H1 (cell line): Measurements from ENCODE around the gene TAF9. TPM values are rescaled to one million over a fixed set of nuclear protein-coding genes. Genes with fewer than 3 reads are reported as not detected.

Experiments used
- CTCF ChIA-PET: fragments of 300-600 bp; sonication (Branson Sonifier 250); formaldehyde crosslinking; loops from one replicate; lab custom pipeline; 2021; ENCODE audit not compliant: partially characterized antibody; lab: Charles Lee
- POLR2A ChIA-PET: fragments of 300-600 bp; sonication (Branson Sonifier 250); formaldehyde crosslinking; loops from one replicate; lab custom pipeline; 2021; ENCODE audit warnings: inconsistent platforms; ENCODE audit not compliant: partially characterized antibody; lab: Charles Lee
- DNase-seq, 2 experiments: peaks; one replicate each; pipeline versions ENCODE4 v3.0.0 to v3.0.0-alpha.2; 2010 to 2022; ENCODE audit warnings: low spot score in 2 of 2, low read depth in 1 of 2, mixed read lengths in 1 of 2
- FAIRE-seq: peaks from 2 replicates; lab custom pipeline; 2011; peaks lifted over from hg19 to GRCh38; lab: Jason Lieb, UNC
- H2AFZ ChIP-seq: 2 replicates; pipeline ENCODE4 v1.8.1; 2012; ENCODE audit warnings: low read length, inconsistent platforms
- H2AK5ac ChIP-seq: 2 replicates; pipeline ENCODE4 v1.6.1; 2013; ENCODE audit warnings: low read depth, low read length
- H2BK120ac ChIP-seq: replicated peaks from 2 replicates; pipeline ENCODE3; 2013; ENCODE audit warnings: low read depth, low read length, inconsistent platforms
- H2BK12ac ChIP-seq: 2 replicates; pipeline ENCODE4 v1.6.1; 2013; ENCODE audit warnings: low read depth, low read length
- H2BK15ac ChIP-seq: 2 replicates; pipeline ENCODE4 v1.6.1; 2013; ENCODE audit warnings: low read length
- H2BK20ac ChIP-seq: 2 replicates; pipeline ENCODE4 v1.6.1; 2013; ENCODE audit warnings: low read length
- H2BK5ac ChIP-seq: 2 replicates; pipeline ENCODE4 v1.6.1; 2013; ENCODE audit warnings: low read depth, low read length
- H3K14ac ChIP-seq: 2 replicates; pipeline ENCODE4 v1.6.1; 2013; ENCODE audit warnings: inconsistent platforms; ENCODE audit not compliant: insufficient read length
- H3K18ac ChIP-seq: 2 replicates; pipeline ENCODE4 v1.6.1; 2013; ENCODE audit warnings: low read length; ENCODE audit errors: extremely low read depth
- H3K23ac ChIP-seq: 2 replicates; pipeline ENCODE4 v1.6.1; 2013; ENCODE audit warnings: inconsistent platforms; ENCODE audit not compliant: insufficient read length
- H3K23me2 ChIP-seq: 2 replicates; pipeline ENCODE4 v1.6.1; 2013; ENCODE audit warnings: low read depth, low read length
- H3K27ac ChIP-seq: 2 replicates; pipeline ENCODE4 v1.6.1; 2011; ENCODE audit warnings: low read depth, low read length, inconsistent platforms
- H3K27me3 ChIP-seq, 4 experiments: replicated peaks in 1 of 4; 1 replicate in 1 of 4; 2 replicates in 3 of 4; pipeline versions ENCODE4 v1.6.1 to v1.8.1; 2011 to 2013; ENCODE audit warnings: low read length in 3 of 4, mild to moderate bottlenecking in 3 of 4, inconsistent platforms in 2 of 4, mixed read lengths in 2 of 4, moderate library complexity in 1 of 4; ENCODE audit not compliant: control insufficient read depth in 3 of 4, insufficient read depth in 3 of 4; ENCODE audit errors: extremely low read depth in 1 of 4
- H3K36me3 ChIP-seq, 4 experiments: 2 replicates each; pipeline versions ENCODE4 v1.6.1 to v1.8.1; 2011 to 2013; ENCODE audit warnings: mild to moderate bottlenecking in 4 of 4, low read length in 3 of 4, moderate library complexity in 2 of 4, control low read depth in 1 of 4, inconsistent platforms in 1 of 4; ENCODE audit not compliant: insufficient read depth in 4 of 4, control insufficient read depth in 2 of 4
- H3K4ac ChIP-seq: replicated peaks from 2 replicates; pipeline ENCODE3; 2013; ENCODE audit warnings: low read length, low read depth, mixed read lengths, inconsistent platforms; ENCODE audit not compliant: insufficient read length
- H3K4me1 ChIP-seq, 4 experiments: replicated peaks in 1 of 4; 1 replicate in 1 of 4; 2 replicates in 3 of 4; pipeline versions ENCODE4 v1.6.1 to v1.8.1; 2011 to 2013; ENCODE audit warnings: low read length in 3 of 4, inconsistent platforms in 2 of 4, mixed read lengths in 1 of 4; ENCODE audit not compliant: insufficient read depth in 4 of 4, control insufficient read depth in 3 of 4
- H3K4me2 ChIP-seq, 2 experiments: 2 replicates each; pipeline versions ENCODE4 v1.6.1 to v1.8.1; 2011 to 2013; ENCODE audit warnings: low read depth in 2 of 2, low read length in 2 of 2, control low read depth in 1 of 2, inconsistent platforms in 1 of 2, mild to moderate bottlenecking in 1 of 2; ENCODE audit not compliant: insufficient read depth in 1 of 2
- H3K4me3 ChIP-seq, 4 experiments: fragments of 200-600, 300-600 bp in 1 of 4; sonication (generic), shearing (Covaris generic), sonication (Bioruptor Twin) in 1 of 4; 2 replicates each; pipeline versions ENCODE4 v1.5.1 to v1.8.1; 2011 to 2016; ENCODE audit warnings: low read length in 4 of 4, low read depth in 3 of 4, control low read depth in 2 of 4, inconsistent platforms in 2 of 4, mild to moderate bottlenecking in 2 of 4, mixed read lengths in 1 of 4, moderate library complexity in 1 of 4; ENCODE audit not compliant: insufficient read depth in 2 of 4; ENCODE audit errors: extremely low read depth in 1 of 4
- H3K56ac ChIP-seq: replicated peaks from 2 replicates; pipeline ENCODE3; 2013; ENCODE audit warnings: low read depth, mild to moderate bottlenecking, mixed read lengths, low read length, inconsistent platforms; ENCODE audit not compliant: insufficient read length
- H3K79me1 ChIP-seq: 2 replicates; pipeline ENCODE4 v1.6.1; 2013; ENCODE audit warnings: low read depth, low read length, control low read depth
- H3K79me2 ChIP-seq, 2 experiments: 2 replicates each; pipeline versions ENCODE4 v1.6.1 to v1.8.1; 2012 to 2013; ENCODE audit warnings: low read length in 2 of 2, mild to moderate bottlenecking in 2 of 2, inconsistent platforms in 1 of 2; ENCODE audit not compliant: insufficient read depth in 2 of 2, control insufficient read depth in 1 of 2
- H3K9ac ChIP-seq, 4 experiments: replicated peaks in 1 of 4; 1 replicate in 1 of 4; 2 replicates in 3 of 4; pipeline versions ENCODE4 v1.6.1 to v1.8.1; 2011 to 2013; ENCODE audit warnings: low read depth in 3 of 4, low read length in 3 of 4, control low read depth in 2 of 4, mild to moderate bottlenecking in 2 of 4, moderate library complexity in 2 of 4, inconsistent platforms in 1 of 4; ENCODE audit errors: extremely low read depth in 1 of 4
- H3K9me3 ChIP-seq, 2 experiments: 2 replicates each; pipeline versions ENCODE4 v1.6.1 to v1.8.1; 2012 to 2013; ENCODE audit warnings: mild to moderate bottlenecking in 2 of 2, moderate library complexity in 2 of 2, control low read depth in 1 of 2, inconsistent platforms in 1 of 2, low read depth in 1 of 2, low read length in 1 of 2, mixed read lengths in 1 of 2; ENCODE audit not compliant: insufficient read depth in 2 of 2
- H4K20me1 ChIP-seq, 2 experiments: replicated peaks in 1 of 2; 2 replicates each; pipeline versions ENCODE3 to v1.8.1; 2011 to 2013; ENCODE audit warnings: inconsistent platforms in 2 of 2, low read length in 2 of 2, mild to moderate bottlenecking in 1 of 2; ENCODE audit not compliant: insufficient read depth in 2 of 2, control insufficient read depth in 1 of 2
- H4K5ac ChIP-seq: 2 replicates; pipeline ENCODE4 v1.6.1; 2013; ENCODE audit warnings: low read length, low read depth, mixed read lengths, inconsistent platforms; ENCODE audit not compliant: insufficient read length
- H4K8ac ChIP-seq: 2 replicates; pipeline ENCODE4 v1.8.0; 2013; ENCODE audit warnings: mild to moderate bottlenecking, moderate library complexity, low read length, inconsistent platforms; ENCODE audit not compliant: insufficient read depth; ENCODE audit errors: extremely low read depth
- H4K91ac ChIP-seq: replicated peaks from 2 replicates; pipeline ENCODE3; 2013; ENCODE audit warnings: low read length, mixed read lengths, inconsistent platforms; ENCODE audit not compliant: insufficient read length
- ASH2L ChIP-seq: fragments of 200-600, 300-600 bp; sonication (generic); IDR thresholded peaks from one replicate; pipeline ENCODE4 v1.7.1; 2017; ENCODE audit warnings: low read length
- CTBP2 ChIP-seq: IDR thresholded peaks from 2 replicates; pipeline ENCODE4 v1.7.0; 2011; ENCODE audit warnings: borderline replicate concordance, mild to moderate bottlenecking, moderate library complexity, mixed read lengths, low read length; ENCODE audit not compliant: insufficient read depth, insufficient read length
- EZH2 ChIP-seq: fragments of 200-600 bp; sonication (generic); IDR thresholded peaks from 2 replicates; pipeline ENCODE4 v1.7.1; 2012; ENCODE audit warnings: low read depth, mild to moderate bottlenecking, moderate library complexity, low read length, inconsistent platforms; ENCODE audit not compliant: severe bottlenecking
- GABPA ChIP-seq: IDR thresholded peaks from 2 replicates; pipeline ENCODE4 v1.6.1; 2011; ENCODE audit warnings: mild to moderate bottlenecking, low read length, moderate library complexity, borderline replicate concordance; ENCODE audit not compliant: insufficient read depth
- KDM4A ChIP-seq: IDR thresholded peaks from one replicate; pipeline ENCODE4 v1.7.1; 2012; ENCODE audit warnings: low read depth, mild to moderate bottlenecking, moderate library complexity, low read length, inconsistent platforms; ENCODE audit not compliant: severe bottlenecking
- SIX5 ChIP-seq: IDR thresholded peaks from 2 replicates; pipeline ENCODE4 v1.6.1; 2011; ENCODE audit warnings: mild to moderate bottlenecking, low read depth, low read length
- TEAD4 ChIP-seq: IDR thresholded peaks from 2 replicates; pipeline ENCODE4 v1.6.1; 2012; ENCODE audit warnings: low read depth, low read length, inconsistent platforms, mixed read lengths
- ZNF274 ChIP-seq: IDR thresholded peaks from 2 replicates; pipeline ENCODE4 v1.7.0; 2012; ENCODE audit warnings: low read length, borderline replicate concordance; ENCODE audit errors: extremely low read depth
- polyA plus RNA-seq, 7 experiments: library from polyadenylated mRNA; depleted of rRNA in 3 of 7; stranded (reverse) in 5 of 7; unstranded in 2 of 7; fragments of >200 nt in 5 of 7; fragments of 200-250 nt in 2 of 7; gene quantifications; 1 replicate in 5 of 7; 2 replicates in 1 of 7; 4 replicates in 1 of 7; pipeline versions ENCODE4 v1.2.1 to v1.2.3, GENCODE V29; 2011 to 2013; ENCODE audit warnings: missing spikeins in 2 of 7, mixed read lengths in 2 of 7
- total RNA-seq: library from RNA; stranded (reverse); fragmentation: NEBNext Ultra II Directional; extraction: Animal tissue kit (Norgen Biotek cat#: 25700); gene quantifications from 2 replicates; pipeline ENCODE4 v1.2.1, GENCODE V29; 2021
- TF ChIP-seq, protein P1 (sequence below): IDR thresholded peaks from 2 replicates; pipeline ENCODE4 v1.6.1; 2012; ENCODE audit warnings: inconsistent platforms
- TF ChIP-seq, protein P2 (sequence below): IDR thresholded peaks from 2 replicates; pipeline ENCODE4 v1.6.1; 2011; ENCODE audit warnings: low read length, improper control_type of control experiment

TAF9 gene
- total and polyA plus RNA-seq, 2 of the 8 experiments (the other 6 are each of a cell fraction or from before 2014, with no cell fraction given): 85.1 to 135 TPM

DNA sequence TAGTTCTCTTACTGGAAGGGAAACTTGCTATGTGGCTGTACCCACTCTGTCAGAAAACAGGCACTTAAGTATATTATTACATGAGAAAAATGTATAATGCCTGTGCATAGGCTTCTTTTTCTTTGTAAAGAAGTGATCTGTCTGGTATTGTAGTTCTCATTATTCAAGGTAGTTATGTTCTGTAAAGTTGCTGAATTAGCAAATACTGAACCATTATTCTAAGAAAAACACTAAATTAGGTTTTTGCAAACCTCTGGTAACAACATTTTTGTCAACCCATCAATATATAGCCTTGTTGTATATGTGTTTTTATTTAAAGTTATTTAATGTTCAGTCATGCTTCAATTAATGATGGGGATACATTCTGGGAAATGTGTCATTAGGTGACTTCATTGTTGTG lies 9.1 kb upstream of the TAF9 start:
- Histone ChIP-seq H2BK20ac (no peak overlapping the region), H3K4me2 (no peak overlapping the region), H3K36me3 (peaks cover 3 to 49% (median 17%) of the 10 kb centered on the region in 4 experiments), H3K27me3 (no peaks in the 10 kb centered on the region), H4K20me1 (no peaks in the 10 kb centered on the region), H2AFZ (no peak overlapping the region), H3K9me3 (no peaks in the 10 kb centered on the region), H3K23ac (no peak overlapping the region), H3K4ac (no peak overlapping the region), H2AK5ac (no peak overlapping the region), H3K4me3 (no peak overlapping the region), H3K23me2 (no peaks in the 10 kb centered on the region), H3K9ac (no peak overlapping the region), H3K14ac (no peak overlapping the region), H2BK12ac (no peak overlapping the region), H3K4me1 (no peaks in the 10 kb centered on the region), H3K79me2 (no peaks in the 10 kb centered on the region), H2BK15ac (no peak overlapping the region), H2BK5ac (no peak overlapping the region), H4K8ac (no peak overlapping the region), H2BK120ac (no peak overlapping the region), H3K79me1 (no peaks in the 10 kb centered on the region), H3K56ac (no peak overlapping the region), H3K27ac (no peak overlapping the region), H3K18ac (no peak overlapping the region), H4K91ac (no peak overlapping the region), H4K5ac (no peak overlapping the region)
- ChIA-PET POLR2A (no interaction called here), CTCF (interaction anchor here (1.5 kb wide), 1 partner anchor 16 kb away, joined by 3 read pairs; no protein-coding TSS in a partner anchor)
- no peak for TF ChIP-seq ZNF274
- TF ChIP-seq, protein P1, sequence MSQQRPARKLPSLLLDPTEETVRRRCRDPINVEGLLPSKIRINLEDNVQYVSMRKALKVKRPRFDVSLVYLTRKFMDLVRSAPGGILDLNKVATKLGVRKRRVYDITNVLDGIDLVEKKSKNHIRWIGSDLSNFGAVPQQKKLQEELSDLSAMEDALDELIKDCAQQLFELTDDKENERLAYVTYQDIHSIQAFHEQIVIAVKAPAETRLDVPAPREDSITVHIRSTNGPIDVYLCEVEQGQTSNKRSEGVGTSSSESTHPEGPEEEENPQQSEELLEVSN: no peak
- TF ChIP-seq TEAD4: no peak
- TF ChIP-seq CTBP2: no peak
- TF ChIP-seq SIX5: no peak
- no peak for TF ChIP-seq ASH2L
- TF ChIP-seq GABPA: no peak
- no peak for TF ChIP-seq KDM4A
- TF ChIP-seq, protein P2, sequence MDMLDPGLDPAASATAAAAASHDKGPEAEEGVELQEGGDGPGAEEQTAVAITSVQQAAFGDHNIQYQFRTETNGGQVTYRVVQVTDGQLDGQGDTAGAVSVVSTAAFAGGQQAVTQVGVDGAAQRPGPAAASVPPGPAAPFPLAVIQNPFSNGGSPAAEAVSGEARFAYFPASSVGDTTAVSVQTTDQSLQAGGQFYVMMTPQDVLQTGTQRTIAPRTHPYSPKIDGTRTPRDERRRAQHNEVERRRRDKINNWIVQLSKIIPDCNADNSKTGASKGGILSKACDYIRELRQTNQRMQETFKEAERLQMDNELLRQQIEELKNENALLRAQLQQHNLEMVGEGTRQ: no peak
- no peak for TF ChIP-seq EZH2
- FAIRE-seq (no peak), DNase-seq (no peak)
